ENCODE measurements around the gene NKD2.
"Not testable (repeated sequence)": the region's sequence is repeated elsewhere in the genome, so short reads cannot be mapped to it uniquely, and the experiment has no call there.

Gene NKD2

DNA sequence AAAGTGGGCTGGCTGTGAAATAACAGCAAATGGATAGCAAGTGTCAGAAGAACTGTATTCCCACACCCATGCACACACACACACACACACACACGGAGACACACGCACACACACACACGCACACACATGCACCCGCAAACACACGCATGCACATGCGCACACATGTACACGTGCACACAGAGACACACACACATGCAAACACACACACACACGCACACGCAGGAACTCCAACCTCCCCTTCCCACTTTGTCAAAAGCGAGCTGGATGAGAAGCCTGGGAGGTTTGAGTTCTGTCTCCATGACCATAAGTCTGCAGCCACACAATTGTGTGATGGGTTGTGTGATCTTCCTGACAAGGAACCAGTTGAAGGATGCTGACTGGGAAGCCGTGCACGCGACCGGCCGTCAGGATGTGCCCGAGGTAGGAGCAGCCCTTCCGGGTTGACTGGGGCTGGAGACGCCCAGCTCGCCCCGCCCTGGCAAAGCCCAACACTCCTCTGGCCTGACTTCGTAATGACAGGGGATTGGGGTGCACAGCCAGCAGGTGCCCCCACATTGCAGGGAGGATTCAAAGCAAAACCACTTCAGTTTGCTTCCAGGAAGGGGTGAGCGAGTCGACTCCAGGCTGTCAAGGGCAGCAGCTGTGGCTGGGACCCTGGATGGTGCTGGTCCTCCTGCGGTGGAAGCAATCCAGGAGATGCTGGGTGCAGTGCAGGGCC, 29.3 kb upstream of the NKD2 start:
- no peak for FAIRE-seq

DNA sequence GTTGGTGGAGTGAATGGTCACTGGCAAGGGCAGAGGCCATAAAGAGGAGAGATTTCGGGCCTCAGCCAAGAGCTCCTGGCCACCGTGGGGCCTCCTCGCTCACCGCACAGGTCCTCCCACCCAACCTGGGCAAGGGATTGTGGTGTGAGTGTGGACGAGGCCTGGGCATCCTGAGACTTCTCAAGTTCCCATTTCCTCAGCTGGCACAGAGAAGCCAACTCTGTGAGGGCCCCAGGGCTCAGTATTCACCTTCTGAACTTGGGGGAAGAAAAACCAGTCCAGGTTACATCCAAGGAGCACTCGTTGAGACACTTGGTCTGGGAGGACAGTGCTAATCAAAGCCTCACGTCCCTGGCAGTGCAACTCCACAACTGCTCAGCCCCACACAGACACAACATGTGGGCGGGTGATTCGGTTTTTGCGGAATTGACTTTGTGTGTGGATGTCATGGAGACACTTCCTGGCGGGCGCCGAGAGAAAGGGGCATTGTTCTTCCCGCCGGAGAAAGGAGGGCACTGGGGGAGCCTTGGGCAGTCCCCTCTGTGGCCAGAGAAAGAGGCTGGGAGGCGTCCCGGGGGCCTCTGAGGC, 28.5 kb upstream of the NKD2 start:
- FAIRE-seq, result no peak

DNA sequence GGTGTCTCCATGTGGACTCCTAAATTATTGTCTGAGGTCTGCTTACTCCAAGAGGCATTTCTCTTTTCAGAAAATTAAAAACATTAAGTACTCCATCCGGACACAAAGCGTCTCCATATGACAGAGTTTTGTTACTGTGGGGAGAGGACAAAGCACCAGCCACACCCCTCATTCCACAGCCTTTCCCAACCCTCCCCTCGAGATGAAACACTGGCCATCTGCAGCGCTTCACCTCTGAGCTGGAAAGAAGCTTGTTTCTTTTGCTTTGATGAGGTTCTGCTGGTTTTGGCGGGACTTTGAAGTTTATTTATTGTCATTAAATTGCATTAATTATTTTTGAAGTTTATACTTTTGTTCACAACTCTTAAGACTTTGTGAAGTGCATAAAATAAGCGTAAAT, 27.6 kb upstream of the NKD2 start:
- no peak for FAIRE-seq

DNA sequence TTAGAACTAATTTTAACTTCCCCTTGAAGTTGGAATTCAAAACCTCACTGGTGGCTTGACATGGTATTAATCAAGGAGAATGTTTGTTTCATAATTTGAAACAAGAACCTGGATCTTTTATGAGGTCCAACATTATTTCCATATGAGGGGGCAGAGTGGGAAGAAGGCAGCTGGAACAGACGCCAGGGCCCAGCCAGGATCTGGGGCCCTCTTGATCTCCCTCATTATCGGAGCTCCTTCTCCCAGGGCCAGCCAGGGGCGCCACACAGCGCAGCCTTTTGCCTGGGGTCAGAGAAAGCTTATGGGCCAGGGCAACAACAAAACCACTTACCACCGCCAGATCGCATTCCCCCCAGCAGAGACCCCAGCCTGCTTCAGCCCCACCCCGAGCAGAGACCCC, 27.1 kb upstream of the NKD2 start:
- no peak for FAIRE-seq

DNA sequence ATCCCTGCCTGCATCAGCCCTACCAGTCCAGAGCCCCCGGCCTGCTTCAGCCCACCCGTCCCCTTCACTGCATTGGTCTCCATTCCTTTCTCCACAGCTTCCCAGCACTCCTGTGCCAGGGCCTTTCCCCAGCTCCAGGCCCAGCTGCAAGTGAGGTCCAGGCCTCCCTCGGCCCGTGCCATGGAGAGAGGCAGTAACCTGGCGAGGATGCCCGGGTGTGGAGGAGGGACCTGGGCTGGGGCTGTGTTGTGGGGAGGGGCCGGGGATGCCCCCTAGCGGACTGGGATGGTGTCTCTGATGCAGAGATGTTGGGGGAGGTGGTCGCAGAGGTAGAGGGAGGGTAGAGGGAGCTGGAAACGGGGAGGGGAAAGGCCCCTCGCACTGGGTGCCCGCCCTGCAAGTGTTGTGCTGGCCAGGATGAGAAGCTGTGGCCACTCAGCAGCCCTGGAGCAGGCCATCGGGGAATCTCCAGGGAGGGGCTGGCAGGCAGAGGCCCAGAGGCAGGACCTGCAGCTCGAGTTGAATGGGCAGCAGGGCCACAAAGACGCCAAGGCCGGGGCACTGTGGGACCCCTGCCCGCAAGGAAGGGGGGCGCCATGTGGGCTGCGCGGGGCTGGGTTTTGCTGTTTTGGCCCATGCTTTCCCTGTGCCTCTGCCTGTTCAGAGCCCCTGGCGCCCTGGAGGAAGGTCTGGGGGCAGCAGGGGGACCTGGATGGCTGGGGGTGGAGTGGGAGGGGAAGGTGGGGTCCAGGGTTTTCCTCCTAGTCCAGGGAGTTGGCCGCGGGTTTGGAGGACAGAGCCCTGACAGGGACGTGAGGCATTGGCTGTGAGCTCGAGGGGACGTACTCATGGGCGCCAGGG, 26.0 kb upstream of the NKD2 start:
- no peak for FAIRE-seq

DNA sequence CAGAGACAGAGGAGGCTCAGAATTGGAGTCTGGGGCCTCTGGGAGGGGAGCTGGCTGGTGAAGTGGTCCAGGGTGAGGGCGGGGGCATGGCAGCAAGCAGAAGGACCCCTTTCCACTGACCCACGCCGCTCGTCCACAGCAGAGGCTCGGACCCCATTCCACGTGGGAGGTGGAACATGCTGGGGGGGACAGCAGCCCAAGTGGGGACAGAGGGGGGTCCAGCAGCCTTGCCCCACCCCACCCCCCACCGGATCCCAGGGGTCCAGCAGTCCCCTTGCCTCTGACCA, 25.4 kb upstream of the NKD2 start:
- FAIRE-seq, result no peak

DNA sequence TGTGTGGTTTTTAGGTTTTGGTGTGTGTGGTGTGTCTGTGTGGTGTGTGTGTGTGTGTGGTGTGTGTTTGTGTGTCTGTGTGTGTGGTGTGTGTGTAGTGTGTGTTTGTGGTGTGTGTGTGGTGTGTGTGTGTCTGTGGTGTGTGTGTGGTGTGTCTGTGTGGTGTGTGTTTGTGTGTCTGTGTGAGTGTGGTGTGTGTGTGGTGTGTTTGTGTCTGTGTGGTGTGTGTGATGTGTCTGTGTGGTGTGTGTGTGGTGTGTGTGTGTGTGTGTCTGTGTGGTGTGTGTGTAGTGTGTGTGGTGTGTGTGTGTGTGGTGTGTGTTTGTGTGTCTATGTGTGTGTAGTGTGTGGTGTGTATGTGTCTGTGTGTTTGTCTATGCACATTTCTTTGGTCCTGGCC, 25.0 kb upstream of the NKD2 start:
- FAIRE-seq, result no peak

DNA sequence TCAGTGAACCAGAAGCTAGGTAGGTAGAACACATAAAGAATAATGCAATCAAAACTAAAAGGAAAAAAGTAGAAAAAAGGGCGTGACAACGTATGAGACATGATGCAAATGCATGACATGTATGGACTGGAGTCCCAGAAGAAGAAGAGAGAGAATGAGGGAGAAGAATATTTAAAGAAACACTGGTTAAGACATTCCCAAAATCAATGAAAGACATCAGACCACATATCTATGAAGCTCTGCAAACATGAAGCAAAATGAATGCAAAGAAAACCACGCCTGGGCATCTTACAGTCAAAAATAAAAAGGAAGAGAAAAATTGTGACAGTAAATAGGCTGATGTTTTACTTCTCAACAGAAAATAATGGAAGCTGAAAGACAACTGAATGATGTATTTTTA, 23.8 kb upstream of the NKD2 start:
- no peak for FAIRE-seq

DNA sequence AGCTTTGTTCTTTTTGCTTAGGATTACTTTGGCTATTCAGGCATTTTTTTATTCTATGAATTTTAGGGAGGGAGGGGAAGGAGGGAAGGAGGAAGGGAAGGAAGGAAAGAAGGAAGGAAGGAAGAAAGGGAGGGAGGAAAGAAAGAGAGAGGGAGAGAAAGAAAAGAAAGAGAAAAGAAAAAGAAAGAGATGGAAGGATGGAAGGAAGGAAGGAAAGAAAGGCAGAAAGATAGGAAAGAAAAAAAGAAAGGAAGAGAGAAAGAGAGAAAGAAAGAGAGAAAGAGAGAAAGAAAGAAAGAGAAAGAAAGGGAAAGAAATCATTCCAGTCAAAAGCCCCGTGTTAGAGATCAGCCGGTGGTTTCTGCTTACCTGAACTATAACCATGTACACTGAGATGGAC, 20.8 kb upstream of the NKD2 start:
- FAIRE-seq, result no peak

DNA sequence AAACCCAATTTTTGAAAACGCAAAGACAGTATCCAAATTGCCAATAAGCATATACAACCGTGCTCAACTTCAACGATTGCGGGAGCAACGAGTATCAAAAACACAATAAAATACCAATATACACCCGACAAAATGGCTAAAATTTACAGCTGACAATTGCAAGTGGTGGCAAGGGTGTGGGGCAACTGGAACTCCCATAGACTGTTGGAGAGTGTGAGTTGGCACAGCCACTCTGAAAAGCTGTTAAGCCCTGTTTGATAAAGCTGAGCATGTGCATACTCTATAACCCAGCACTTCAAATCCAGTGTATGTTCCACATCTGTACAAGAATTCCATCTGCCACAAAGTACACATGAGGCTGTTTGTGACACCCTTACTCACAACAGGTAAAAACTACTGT, 20.3 kb upstream of the NKD2 start:
- FAIRE-seq, result no peak

DNA sequence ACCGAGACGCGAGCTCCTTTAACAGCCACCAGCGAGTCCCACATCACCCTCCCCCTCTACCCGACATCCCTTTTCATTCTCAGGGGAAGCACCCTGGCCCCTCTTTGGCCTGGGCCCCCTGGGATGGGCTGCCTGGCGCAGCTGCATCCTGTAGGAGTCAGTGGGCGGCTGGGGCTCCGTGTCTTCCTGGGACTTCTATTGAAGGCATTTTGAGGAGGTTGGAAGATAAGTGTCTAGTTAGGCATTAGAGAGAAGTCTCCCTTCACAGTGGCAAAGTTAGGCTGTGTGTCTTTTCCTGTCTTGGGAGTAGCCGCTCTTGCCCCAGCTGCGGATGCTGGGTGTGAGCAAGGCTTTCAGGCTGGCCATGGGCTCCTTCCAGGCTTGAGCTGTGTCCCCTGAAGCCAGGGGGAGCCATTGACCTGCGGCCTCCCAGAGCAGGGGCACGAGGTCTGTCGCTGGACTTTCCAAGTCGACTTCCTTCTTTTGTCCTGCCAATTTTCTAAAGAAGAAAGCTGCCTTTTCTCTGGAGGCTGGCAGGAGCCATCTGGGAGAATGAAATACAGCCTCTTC, 18.6 kb upstream of the NKD2 start:
- FAIRE-seq, result no peak

DNA sequence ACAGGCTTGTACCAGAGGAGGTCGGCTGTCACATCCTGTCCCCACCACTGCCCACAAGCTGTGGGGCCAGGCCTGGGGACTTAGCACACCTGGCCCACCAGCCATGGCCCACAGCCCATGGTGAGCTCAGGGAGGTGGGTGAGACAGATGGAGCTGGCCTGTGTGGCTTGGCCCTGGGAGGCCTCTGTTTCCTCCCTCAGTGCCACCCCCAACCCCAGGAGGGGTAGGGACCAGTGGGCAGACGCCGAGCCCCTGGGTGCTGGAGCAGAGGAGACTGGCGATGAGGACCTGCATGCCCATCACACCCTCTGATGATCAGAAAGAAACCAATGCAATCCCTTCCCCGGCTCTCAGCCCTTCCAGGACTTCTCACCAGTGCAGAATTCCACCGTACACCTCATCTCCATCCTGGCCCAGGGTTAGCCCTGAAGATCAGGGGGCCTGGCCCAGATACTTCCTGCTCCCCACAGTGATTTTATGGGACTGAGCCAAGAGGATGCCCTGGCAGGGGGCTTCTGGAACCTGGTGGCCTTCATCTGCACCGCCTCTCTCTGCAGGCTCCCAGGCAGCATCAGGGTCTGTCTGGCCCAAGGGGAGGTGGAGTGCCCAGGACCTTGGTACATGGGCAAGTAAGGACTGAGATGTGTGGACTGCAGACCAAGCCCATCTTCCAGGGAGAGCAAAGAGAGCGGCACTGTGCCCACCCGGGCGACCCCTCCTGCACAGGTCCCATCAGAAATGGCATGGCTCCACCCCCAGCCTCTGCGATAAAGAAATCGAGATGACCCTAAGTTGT, 16.9 kb upstream of the NKD2 start:
- FAIRE-seq, result no peak

DNA sequence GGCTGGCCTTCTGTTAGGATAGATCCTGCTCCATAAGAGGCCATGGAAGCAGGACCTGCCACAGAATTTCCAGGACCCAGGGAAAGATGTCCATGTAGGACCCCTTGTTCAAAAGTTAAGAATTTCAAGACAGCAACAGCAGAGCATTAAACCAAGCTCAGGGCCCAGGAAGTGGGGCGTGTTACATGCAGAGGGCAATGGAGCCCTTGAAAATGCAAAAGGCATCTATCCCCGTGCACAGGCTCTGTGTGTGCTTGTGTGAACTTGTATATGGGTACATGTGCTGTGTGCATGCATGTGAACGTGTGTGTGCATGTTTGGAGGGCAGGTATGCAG, 14.4 kb upstream of the NKD2 start:
- no peak for FAIRE-seq

DNA sequence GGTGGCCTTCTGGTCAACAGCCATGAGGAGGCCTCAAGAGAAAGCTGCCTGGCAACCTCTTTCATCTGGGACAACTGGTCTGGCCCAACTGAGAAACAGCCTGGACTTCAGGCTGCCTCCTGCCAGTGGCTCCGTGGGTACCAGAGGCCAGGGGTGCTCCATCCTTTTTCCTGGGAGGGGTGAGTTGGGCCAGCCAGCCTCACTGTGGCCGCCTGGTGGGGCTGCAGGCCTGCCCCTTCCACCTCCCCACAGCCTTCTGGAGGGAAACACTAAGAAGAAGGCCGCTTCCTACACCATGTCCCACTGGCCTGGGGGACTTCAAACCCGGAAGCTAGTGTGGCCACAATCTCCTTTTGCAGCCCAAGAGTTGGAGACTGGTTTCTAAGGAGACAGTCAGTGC, 13.8 kb upstream of the NKD2 start:
- no peak for FAIRE-seq

DNA sequence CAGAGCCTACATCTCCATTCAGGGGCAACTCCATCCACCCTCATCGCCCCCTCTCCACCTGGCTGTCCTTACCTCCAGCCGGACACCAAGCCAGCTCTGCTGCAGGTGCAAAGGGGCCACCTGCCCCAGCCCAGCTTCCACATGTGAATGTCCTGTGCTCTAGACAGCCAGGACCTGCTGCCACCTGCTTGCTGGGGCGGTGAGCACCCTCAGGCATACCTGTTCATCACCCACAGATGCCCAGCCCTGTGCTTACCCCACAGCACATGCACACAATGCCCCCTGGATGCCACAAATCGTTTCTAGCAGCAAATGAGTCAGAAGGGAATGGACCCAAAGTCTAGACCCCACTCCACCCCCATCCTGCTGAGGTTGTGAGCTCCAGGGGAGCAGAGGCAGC, 13.3 kb upstream of the NKD2 start:
- FAIRE-seq, result no peak

DNA sequence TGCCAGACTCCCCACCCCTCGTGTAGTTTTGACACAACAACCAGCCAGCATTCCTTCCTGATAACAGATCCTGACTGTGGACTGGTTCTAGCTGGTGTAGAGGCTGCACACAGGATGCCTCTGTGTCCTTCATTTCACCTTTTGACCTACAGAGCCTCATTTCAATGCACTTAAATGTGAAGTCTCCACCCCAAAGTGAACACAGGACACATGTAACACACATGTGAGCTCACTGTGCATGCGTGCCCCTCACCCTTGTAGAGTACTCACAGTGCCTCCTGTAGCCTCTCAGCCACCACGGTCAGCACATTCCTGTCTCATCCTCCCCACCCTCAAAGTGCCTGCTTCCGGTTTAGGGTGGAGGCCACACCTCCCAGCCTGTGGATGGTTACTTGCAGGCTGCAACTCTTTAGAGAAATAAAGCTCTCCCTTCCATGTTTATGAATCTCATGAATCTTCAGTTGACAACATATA, 11.6 kb upstream of the NKD2 start:
- no peak for FAIRE-seq

DNA sequence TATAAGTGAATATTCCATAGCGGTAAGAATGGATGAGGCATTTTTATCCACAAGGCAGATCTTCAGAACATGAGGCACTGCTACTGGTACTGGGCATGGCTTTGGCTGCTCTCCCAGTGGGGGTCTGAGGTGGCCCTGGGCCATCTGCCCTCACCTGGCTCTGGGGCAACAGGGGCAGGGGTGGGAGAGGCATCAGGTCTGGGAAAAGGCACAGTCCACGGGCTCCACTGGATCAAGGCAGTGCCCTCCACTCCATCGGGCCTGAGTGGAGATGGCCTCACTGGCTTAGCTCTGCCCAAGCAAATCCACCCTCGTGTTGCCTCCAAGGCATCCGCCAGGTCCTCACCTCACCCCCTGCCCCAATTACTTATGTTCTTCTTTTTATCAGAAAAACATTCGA, 10.9 kb upstream of the NKD2 start:
- FAIRE-seq, result no peak

DNA sequence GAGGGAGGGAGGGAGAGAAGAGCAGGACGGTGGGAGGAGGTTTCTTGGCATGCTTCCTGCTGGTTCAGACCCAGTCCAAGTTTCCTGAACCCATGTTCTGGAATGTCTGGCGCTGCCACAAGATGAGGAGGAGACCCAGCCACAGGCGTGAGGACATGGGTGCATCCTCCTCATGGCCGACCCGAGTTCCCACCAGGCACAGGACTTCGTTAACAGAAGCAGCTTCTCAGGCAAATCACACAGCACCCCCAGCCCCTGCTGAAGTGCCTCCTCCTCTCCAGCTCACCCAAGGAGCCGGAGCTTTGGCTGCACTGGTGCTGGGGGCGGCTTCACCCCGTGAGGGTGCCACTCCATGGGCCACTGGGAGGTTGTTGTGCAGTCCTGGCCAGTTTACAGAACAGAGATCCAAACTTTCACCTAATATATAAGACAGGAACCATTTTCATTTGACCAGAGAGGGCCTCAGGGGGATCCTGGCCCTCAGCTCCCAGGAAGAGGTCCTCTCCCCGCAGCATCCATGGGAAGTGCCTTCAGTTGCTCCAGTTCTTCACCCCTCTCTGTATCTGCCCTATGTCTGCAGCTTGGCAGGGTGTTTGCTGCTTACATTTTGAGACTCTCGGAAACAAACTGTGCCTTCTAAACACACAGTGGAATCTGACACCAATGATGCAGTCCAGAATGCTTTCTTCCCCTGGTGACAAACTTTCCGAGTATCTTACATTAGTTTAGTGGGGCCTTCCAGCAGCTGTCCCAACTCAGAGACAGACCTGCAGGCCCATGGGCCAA, 10.2 kb upstream of the NKD2 start:
- no peak for FAIRE-seq

DNA sequence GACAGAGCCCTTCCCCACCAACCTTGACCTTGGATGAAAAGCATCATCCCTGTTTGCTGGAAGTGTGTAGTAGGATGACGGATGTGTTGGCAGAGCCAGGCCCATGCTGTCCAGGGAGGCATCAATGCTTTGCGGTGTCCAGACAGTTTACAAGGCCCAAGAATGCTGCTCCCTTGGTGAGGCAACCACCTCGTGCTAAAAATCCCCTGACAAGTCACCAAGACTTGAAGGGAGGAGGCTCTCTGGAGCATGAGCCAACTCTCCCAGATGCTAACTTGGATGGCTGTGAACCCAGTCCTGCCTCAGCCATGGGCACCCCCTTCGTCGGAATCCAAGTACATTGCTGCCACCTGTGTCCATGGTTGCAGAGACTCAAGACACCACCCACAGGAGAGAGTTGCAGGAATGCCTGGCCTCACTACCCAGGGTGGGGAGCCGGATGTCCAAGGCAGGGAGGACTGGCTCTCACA, 9.5 kb upstream of the NKD2 start:
- no peak for FAIRE-seq

DNA sequence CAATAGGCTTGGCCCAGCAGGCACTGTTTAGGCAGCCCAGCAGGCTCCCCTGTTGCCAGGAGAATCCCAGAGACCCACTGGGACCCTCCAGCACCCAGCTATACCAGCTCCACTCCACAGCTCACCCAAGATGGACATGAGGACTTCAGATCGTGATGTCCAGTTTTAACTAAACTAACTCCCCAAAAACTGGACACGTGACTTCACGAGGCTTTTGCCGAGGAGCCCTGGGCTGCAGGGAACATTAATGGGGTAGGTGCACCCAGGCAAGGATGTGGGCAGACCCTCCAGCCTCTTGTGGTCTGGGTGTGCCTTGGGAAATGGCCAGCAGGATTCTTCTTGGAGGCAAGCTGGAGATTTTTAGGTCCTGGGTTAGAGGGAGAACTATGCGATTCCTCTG, 8.9 kb upstream of the NKD2 start:
- FAIRE-seq, result no peak

DNA sequence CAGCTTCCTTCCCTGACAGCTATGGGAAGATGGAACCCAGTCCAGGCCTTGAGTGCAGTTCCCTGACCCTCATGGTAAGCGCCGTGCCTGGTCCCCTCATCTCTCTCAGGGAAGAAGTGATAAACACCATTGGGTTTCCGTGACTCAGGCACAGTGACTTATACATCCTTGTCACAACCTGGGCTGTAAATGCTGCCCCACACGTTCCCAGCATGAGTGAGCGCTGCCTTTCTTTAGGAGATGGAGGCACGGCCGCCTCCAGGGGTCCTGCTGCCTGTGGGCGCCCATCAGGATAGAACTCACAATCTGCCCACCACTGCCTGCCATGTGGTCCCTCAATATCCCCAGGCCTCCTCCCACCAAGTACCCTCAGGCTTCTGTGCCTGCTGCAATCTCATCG, 8.3 kb upstream of the NKD2 start:
- no peak for FAIRE-seq

DNA sequence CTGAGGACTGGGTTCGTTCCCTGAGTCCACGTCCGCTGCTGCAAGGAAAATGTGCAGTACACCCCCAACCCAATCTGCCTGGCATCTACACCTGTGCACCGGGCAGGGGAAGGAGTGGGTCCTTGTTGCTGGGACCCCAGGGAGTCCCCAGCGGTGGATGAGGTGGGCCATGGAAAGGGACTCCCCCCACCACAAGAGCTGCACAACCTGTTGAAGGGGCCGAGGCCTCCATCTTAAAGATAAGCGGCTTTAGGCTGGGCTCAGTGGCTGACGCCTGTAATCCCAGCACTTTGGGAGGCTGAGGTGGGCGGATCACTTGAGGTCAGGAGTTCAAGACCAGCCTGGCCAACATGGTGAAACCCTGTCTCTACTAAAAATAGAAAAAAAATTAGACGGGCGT, 7.8 kb upstream of the NKD2 start:
- FAIRE-seq, result not testable (repeated sequence)
